GM11168 (cell line): ENCODE data around the gene NTN1.
"Not testable (repeated sequence)": the region's sequence is repeated elsewhere in the genome, so short reads cannot be mapped to it uniquely, and the experiment has no call there.

Experiments
- in situ Hi-C: fragments of 300-500 bp; cut with MboI; formaldehyde crosslinking; loops from one replicate; pipeline ENCODE4 v1.12.0; 2022; ENCODE audit warnings: low sequenced_read_pairs; ENCODE audit not compliant: unreplicated experiment

NTN1 gene

DNA sequence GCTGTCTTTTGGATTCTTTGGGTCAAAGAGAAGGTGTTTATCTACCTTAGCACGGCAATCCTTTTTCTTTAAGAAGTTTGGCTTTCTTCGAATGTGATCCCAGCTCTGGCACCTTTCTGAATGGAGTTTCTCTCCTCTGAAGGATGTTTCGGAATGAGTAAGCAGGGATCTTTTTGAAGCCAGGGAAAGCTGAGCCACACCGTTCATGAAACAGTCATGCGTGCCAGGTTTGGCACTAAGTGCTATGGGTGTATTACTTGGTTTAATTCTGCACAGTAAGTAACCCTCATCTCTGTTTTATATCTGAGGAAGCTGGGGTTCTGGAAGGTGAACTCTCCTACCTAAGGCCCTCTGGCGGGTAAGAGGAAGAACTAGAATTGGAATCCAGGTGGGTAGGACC, 234.5 kb downstream of the NTN1 start:
- in situ Hi-C loops, result no loop called here

GRCh38 chr17:9256361-9256750, 235.0 kb downstream of the NTN1 start:
- in situ Hi-C loops, result no loop called here

- in situ Hi-C loops, result no loop called here
Measured at GRCh38 chr17:9256751-9257629, 235.7 kb downstream of the NTN1 start.

DNA sequence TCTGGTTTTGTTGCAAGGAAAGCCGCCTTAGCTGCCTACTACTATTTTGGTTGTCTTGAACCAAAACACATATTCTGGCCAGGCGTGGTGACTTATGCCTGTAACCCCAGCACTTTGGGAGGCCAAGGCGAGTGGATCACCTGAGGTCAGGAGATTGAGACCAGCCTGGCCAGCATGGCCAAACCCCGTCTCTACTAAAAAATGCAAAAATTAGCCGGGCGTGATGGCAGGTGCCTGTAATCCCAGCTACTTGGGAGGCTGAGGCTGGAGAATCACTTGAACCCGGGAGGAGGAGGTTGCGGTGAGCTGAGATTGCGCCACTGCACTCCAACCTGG, 236.3 kb downstream of the NTN1 start:
- in situ Hi-C loops, result not testable (repeated sequence)

DNA sequence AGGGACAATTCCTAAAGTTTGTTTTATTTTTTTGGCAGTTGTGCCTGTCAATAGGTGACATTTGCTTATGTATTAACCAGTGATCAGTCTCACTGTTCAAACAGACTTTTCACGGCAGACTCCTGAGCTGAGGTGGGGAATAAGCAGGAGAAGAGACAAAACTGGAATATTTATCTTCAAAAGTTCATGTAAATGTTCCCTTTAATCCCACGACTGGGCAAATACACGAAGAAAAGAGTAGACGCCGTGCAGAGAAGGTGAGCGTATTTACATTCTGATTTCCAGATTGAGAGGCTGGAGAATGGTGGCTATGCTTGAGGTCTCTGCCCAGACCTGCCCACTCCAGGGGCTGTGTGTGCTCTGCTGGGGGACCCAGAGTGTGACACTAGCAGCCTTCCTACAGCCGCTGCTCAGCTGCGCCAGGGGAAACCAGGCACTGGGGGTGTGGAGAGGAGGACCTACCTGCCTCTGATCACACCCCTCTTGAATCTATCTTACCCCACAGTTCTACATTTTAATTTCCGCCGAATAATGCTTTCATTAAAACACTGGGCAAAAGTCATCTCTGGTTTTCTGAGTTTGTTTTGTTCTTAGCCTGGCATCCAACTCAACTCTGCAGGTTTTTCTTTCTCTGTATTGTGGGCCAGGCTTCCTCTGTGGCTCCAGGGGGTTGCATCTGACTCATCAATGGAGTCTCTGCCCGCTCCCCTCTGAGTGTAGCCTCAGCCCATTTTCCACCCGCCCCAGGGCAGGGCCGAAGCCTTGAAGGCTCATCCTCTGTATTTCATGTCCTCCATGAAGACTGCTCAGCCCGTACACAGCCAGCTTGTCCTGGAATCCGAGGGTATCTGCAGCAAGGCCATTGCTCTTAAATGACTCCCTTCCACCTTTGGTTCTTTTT, 237.1 kb downstream of the NTN1 start:
- in situ Hi-C loops, result no loop called here

DNA sequence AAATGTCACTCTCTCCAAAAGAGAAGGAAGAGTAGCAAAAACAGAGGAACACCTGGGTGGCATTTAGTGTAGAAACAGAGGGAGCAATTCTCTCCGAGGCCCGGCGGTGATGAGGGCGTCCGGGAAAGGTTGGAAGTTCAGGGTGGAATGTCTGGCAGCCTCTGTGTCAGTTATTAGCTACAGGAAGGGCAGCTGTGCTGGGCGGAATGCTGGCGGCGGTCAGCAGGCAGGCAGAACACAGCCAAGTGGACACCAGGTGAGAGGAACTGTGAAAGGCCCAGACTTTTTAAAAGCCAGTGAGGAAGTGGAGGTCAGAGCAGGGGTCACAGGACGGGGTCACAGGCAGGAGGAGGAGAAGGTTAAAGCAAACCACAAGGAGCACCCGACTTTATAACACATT, 238.1 kb downstream of the NTN1 start:
- in situ Hi-C loops, result no loop called here

- in situ Hi-C loops, result no loop called here
Measured at GRCh38 chr17:9261081-9262012, 240.0 kb downstream of the NTN1 start.

DNA sequence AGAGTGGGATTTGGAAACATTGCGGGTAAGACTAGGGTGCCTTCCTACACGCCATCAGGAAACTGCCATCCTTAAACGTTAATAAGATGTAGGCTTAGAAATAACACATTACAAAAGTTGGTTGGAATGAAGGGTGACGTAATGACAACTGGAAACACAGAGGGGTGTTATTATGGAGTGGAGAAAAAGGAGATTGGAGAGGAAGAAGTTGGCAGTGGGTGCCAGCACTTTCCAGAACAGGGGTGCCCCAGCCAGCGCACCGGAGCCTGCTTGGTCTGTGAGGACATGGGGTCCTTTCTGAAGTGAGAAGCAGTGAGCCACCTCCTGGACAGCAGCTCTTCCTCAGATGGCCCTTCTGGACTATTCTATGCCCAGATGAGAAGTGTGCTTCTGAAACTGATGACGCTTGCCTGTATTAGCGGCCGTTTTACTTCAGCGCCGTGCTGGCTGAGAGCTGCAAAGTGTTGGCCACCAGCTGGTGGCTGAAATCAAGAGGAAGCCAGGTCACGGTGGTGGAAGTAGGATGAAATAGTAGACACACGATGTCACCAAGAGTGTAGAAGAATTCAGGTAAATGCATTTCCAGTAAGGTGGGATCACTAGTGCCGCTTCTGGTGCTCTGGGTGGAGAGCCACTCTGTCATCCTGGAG, 244.8 kb downstream of the NTN1 start:
- in situ Hi-C loops, result no loop called here

- in situ Hi-C loops, result no loop called here
Measured at GRCh38 chr17:9266697-9267117, 245.4 kb downstream of the NTN1 start.

DNA sequence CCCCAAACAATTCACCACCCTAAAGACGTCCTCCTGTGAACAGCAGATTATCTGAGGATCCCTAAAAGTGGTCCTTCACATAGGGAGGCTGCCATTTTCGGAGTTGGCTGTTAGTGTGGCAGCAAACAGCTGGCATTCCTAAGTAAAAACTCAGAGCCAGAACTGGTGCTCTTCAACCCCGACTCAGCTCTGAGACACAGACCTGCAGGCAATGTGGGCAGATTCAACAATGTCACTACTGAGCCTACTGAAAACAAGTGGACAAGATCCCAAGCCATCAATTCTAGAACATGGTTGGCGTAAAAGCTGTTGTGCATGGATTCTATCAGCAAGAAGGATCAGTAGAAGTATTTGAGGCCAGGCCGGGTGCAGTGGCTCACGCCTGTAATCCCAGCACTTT, 247.2 kb downstream of the NTN1 start:
- in situ Hi-C loops, result no loop called here

DNA sequence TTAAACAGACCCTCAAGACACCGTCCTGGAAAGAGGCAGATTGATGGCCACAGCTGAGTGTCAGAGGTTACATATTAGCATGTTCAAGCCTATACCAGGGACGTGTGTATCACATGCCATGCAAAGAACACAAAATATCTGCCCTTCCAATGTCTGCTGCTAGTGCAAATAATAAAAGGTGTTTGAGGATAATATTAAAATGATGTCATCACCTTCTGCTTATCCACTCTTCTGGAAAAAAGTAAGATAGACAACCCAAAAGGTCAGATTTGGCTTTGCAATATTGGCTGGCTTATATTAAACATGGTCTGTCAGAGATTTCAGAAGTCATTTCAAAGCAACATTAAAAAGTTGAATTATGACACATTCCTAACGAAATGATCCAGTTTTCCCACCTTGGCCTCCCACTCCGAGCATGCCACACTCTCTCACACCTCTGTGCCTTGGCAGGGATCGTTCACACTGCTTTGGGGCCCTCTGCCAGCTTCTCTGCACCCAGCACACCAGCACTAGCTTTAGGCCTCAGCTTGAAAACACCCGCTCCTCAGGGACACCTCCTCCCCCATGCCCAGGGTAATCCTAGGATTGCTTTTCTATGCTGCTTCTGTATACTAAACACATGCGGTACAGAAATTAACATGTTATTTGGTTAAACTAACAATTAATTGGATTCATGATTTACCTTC, 248.2 kb downstream of the NTN1 start:
- in situ Hi-C loops, result no loop called here

GRCh38 chr17:9270921-9271320, 249.6 kb downstream of the NTN1 start:
- in situ Hi-C loops, result no loop called here

GRCh38 chr17:9271989-9272388, 250.7 kb downstream of the NTN1 start:
- in situ Hi-C loops, result no loop called here

DNA sequence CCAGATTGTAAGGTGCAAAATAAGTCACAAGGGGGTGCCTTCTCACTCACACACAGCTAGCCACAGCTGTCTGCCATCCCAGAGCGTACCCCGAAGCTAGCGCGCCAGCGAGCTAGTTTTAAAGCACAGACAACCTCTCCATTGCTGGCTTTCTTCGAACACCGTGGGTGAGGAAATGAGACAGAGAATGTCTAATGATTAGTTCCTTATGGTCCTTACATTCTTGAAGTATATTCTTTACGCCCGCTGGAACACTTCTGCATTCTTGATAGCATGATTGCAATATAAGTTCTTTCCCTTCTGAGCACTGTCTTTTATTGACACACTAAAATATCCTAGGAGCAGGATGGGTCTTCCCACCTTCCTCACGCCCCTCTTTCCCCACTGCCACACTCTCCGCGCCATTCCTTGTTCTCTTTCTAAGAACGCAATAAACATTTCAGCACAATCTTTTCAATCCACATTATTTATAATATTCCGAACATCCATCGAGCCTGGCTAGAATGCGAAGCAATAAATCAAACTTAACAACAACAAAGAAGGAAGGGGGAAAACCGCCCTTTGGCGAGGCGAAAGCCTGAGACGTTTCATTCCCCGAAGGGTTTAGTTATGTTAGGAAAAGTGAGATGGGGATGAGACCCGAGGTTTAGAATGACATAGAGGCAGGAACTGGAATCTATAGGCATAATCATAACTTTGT, 251.3 kb downstream of the NTN1 start:
- in situ Hi-C loops, result no loop called here

GRCh38 chr17:9273428-9274391, 252.4 kb downstream of the NTN1 start:
- in situ Hi-C loops, result no loop called here

- in situ Hi-C loops, result no loop called here
Measured at GRCh38 chr17:9274973-9275372, 253.7 kb downstream of the NTN1 start.

- in situ Hi-C loops, result loop anchor here (5.0 kb wide), 1 partner anchor 268 kb away; no protein-coding TSS in a partner anchor
Measured at GRCh38 chr17:9279893-9280292, 258.6 kb downstream of the NTN1 start.
